Measurements from ENCODE around the gene BEND7. TPM values are rescaled to one million over a fixed set of nuclear protein-coding genes. Genes with fewer than 3 reads are reported as not detected.

Gene BEND7
- total RNA-seq, 1 donor from 2014 or later: 1.3 TPM

DNA sequence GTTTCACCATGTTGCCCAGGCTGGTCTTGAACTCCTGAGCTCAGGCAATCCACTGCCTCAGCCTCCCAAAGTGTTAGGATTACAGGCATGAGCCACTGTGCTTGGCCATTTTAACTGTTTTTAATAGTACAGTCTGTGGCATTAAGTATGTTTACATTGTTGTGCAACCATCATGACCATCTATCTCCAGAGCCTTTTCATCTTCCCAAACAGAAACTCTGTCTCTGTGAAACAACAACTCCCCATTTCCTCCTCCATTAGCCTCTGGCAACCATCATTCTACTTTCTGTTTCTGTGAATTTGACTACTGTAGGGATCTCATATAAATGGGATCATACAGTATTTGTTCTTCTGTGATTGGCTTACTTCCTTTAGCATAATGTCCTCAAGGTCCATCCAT is 132.4 kb downstream of the BEND7 start:
- H3K27me3 ChIP-seq (ENCODE audit: control insufficient read depth, insufficient read depth, low read length): no peaks in the 10 kb centered on the region
- DNase-seq (ENCODE audit: low read depth) (no peak), FAIRE-seq (no peak)
- H3K36me3 ChIP-seq (ENCODE audit: control insufficient read depth, insufficient read depth, low read length): no peaks in the 10 kb centered on the region
- H3K4me3 ChIP-seq (ENCODE audit: low read depth, low read length): no peak overlapping the region
- TF ChIP-seq CTCF (IDR thresholded peaks at IDR 0.05; ENCODE audit: insufficient read depth, low read length, severe bottlenecking): no peak

DNA sequence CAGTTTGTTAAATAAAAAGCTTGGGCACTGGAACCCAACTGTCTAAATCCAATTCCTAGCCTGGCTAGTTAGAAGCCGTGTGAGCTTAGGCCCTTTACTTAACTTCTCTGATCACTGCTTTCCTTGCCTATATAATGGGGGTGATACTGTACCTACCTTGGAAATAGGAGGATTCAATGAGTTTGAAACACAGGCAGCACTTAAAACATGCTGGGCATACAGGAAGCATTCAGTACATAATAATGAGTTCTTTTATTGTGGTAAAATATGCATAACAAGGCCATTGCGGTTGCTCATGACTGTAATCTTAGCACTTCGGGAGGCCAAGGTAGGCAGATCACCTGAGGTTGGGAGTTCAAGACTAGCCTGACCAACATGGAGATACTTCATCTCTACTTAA is 133.3 kb downstream of the BEND7 start:
- DNase-seq (ENCODE audit: low read depth) (no peak), FAIRE-seq (no peak)
- Histone ChIP-seq H3K27me3 (ENCODE audit: control insufficient read depth, insufficient read depth, low read length) (no peaks in the 10 kb centered on the region), H3K36me3 (ENCODE audit: control insufficient read depth, insufficient read depth, low read length) (no peaks in the 10 kb centered on the region), H3K4me3 (ENCODE audit: low read depth, low read length) (no peak overlapping the region)
- no peak for TF ChIP-seq CTCF (IDR thresholded peaks at IDR 0.05; ENCODE audit: insufficient read depth, low read length, severe bottlenecking)

GRCh38 chr10:13393640-13394039 is 135.2 kb downstream of the BEND7 start:
- Histone ChIP-seq H3K27me3 (ENCODE audit: control insufficient read depth, insufficient read depth, low read length) (no peaks in the 10 kb centered on the region), H3K4me3 (ENCODE audit: low read depth, low read length) (no peak overlapping the region), H3K36me3 (ENCODE audit: control insufficient read depth, insufficient read depth, low read length) (no peaks in the 10 kb centered on the region)
- DNase-seq (ENCODE audit: low read depth) (no peak), FAIRE-seq (no peak)
- TF ChIP-seq CTCF (IDR thresholded peaks at IDR 0.05; ENCODE audit: insufficient read depth, low read length, severe bottlenecking): no peak

GRCh38 chr10:13392701-13393100 is 136.1 kb downstream of the BEND7 start:
- no peak for TF ChIP-seq CTCF (IDR thresholded peaks at IDR 0.05; ENCODE audit: insufficient read depth, low read length, severe bottlenecking)
- DNase-seq (ENCODE audit: low read depth) (no peak), FAIRE-seq (peak; percentile 28)
- H3K36me3 ChIP-seq (ENCODE audit: control insufficient read depth, insufficient read depth, low read length): no peaks in the 10 kb centered on the region
- H3K4me3 ChIP-seq (ENCODE audit: low read depth, low read length): no peak overlapping the region
- H3K27me3 ChIP-seq (ENCODE audit: control insufficient read depth, insufficient read depth, low read length): no peaks in the 10 kb centered on the region

Other genes with a start within 250 kb of the BEND7 start
- 5.3 and 10.9 TPM in 2 replicates for gene PHYH, start 228.9 kb downstream of the BEND7 start, total RNA-seq
- 18.7 and 22.9 TPM in 2 replicates for gene SEPHS1, start 180.7 kb downstream of the BEND7 start, total RNA-seq
- gene PRPF18, start 58.0 kb upstream of the BEND7 start, total RNA-seq: 41.9 and 52.4 TPM in 2 replicates